GM18508 (cell line): ENCODE measurements around the gene ZNF541.

Experiments
- ATAC-seq: cut with Tn5 transposase; IDR thresholded peaks from one replicate; pipeline ENCODE4 v1.9.1; 2021; ENCODE audit warnings: moderate number of reproducible peaks; ENCODE audit not compliant: insufficient read depth, unreplicated experiment

The ZNF541 gene, protein sequence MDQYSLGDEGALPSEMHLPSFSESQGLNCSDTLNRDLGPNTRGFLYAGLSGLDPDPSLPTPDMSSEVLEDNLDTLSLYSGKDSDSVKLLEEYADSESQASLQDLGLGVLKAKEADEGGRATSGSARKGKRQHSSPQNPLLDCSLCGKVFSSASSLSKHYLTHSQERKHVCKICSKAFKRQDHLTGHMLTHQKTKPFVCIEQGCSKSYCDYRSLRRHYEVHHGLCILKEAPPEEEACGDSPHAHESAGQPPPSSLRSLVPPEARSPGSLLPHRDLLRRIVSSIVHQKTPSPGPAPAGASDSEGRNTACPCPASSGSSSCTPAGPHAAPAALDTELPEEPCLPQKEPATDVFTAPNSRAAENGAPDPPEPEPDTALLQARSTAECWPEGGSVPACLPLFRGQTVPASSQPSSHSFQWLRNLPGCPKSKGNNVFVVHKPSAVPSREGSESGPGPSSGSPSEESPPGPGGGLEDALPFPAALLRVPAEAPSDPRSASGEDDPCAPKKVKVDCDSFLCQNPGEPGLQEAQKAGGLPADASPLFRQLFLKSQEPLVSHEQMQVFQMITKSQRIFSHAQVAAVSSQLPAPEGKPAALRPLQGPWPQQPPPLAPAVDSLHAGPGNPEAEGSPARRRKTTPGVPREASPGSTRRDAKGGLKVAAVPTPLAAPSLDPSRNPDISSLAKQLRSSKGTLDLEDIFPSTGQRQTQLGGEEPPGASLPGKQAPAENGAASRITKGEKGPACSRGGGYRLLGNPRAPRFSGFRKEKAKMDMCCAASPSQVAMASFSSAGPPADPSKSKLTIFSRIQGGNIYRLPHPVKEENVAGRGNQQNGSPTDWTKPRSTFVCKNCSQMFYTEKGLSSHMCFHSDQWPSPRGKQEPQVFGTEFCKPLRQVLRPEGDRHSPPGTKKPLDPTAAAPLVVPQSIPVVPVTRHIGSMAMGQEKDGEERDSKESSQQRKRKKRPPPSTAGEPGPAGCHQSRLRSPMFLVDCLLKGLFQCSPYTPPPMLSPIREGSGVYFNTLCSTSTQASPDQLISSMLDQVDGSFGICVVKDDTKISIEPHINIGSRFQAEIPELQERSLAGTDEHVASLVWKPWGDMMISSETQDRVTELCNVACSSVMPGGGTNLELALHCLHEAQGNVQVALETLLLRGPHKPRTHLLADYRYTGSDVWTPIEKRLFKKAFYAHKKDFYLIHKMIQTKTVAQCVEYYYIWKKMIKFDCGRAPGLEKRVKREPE (N-terminal part only)

DNA sequence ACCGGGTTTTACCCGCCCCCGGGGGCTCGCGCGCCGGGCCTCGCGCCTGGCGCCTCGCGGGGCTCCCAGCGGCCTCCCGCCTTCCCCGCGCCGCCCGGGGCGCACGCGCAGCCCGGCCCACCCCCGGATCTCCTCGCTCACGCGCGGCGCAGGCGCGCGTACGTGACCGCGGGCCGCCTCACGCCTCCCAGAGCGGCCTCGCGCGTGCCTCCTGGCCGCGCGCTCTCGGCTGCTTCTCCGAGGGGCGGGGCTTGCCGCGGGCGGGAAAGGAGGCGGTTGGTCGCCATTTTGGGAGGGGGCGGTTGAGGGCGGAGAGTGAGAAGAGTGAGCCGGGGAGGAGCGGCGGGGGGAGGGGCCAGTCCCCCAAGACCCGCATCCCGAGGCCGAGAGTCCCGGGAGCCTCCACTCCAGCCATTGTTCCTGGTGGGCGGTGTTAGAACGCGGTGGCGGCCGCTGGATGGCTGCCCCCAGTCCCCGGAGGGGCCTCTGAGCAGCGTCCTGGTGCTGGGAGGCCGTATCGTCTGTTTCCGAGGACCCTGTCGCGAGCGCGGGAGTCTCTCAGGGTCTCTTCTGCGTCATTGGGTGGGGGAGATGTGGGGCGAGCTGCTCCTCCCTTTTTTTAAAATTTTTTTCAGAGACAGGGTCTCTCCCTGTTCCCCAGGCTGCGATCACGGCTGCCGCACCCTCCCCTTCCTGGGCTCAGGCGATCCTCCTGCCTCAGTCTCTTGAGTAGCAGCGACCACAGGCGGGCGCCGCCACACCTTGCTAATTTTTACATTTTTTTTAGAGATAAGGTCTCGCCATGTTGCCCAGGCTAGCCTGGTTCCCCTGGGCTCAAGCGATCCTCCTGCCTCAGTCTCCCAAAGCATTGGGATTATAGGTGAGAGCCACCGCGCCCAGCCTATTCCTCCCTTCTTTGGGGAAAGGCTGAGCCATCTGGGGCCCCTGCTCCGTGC lies at the start of gene ZNF541:
Gene ZNF541, minus strand, starts transcription at position 78 of the 956 bp plus-strand sequence. CDS start 17,292 bp downstream, outside the sequence.
- ATAC-seq: no peak

DNA sequence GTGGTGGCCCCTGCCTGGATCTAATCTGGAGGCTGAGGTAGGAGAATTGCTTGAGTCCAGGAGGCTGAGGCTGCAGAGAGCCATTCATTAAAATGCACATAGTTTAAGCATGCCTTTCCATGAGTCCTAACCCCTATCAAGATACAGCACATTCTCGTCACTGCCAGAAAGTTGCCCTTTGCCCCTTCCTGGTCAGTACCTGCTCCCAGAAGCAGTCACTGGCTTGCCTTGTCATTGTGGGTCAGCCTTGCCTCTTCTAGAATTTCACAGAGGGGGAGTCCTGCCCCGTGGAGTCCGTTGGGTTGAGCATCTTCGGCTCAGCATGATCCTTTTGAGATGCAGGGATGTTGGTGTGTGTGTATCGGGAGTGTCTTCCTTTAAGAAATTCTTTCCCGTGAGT lies 46.8 kb upstream of the ZNF541 start:
- ATAC-seq: no peak

DNA sequence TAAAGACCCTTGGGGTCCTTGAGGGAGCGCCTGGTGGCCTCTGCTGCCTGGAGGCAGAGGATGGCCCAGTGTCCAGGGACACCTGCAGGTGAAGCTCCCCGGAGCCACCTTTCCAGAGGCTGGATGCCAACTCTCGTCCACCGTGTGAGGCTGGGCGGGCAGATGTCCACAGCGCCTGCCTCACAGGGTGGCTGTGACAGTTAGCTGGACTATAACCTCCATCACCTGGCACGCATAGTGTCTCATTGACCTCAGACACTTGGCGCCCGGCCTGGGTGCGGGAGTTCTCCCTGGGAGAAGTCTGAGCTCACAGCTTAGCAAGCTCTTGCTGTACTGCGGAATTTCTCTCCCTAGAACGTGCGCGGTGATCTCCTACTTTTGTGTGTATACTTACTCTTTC lies 45.8 kb upstream of the ZNF541 start:
- no peak for ATAC-seq

DNA sequence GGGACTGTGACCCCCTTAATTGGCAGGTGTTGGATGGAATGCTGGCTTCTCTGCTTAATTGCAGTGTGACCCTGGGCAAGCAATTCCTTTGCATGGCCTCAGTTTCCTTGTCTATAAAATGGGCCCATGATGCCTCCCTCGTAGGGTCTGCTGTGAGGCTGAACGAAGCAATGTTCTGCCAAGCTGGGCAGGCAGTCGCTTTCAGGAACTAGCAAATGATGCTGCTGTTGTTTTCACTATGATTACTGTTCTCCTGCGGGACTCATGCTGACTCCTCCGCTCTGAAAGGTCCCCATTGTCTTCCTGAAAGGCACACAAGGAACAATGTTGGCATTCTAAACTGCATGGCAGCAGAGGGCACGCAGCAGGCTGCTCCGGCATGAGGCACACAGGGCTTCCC lies 42.8 kb upstream of the ZNF541 start:
- ATAC-seq: no peak

DNA sequence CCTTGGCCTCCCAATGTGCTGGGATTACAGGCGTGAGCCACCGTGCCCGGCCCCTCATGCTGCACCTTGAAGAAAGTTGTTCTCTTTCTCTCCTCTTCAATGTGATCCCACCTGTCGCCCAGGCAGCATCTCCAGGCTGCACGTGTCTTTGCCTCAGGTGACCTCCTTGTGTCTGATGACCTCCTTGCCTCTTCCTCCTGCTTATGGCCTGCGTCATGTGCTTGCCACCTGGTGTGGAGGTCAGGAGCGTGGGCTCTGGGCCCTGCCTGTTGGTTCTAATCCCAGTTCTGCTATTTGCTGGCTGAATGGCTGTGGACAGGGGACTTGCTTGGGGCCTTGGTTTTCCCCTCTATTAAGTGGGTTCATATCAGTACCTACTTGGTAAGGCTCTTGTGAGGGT lies 42.3 kb upstream of the ZNF541 start:
- no peak for ATAC-seq

DNA sequence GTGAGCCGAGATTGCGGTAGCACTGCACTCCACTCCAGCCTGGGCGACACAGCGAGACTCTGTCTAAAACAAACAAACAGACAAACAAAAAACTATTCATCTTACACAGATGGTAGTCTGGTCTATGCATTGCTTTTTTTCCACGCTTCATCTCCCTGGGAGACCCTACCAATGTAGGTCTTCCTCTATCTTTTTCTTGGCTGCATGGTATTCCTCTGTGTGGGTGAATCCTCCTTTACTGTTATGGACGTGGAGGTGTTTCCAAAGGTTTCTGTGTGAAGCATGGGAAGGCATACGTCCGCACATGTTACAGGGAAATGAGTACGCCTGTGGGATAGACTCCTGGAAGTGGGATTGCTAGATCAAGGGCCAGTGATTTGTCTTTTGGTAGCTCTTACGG lies 41.6 kb upstream of the ZNF541 start:
- no peak for ATAC-seq

DNA sequence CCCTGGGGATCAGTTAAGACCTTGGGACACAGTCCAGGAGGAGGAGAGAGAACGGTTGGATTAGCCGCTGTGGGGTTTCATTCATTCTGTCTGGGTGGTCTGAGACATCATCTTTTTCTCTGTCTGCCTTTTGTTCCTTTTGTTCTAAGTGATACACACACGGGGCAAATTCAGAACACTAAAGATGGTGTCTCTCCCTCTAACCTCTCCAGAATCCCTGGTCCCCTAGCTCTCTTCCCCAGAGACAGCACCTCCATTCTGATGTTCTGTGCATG lies 41.0 kb upstream of the ZNF541 start:
- no peak for ATAC-seq

DNA sequence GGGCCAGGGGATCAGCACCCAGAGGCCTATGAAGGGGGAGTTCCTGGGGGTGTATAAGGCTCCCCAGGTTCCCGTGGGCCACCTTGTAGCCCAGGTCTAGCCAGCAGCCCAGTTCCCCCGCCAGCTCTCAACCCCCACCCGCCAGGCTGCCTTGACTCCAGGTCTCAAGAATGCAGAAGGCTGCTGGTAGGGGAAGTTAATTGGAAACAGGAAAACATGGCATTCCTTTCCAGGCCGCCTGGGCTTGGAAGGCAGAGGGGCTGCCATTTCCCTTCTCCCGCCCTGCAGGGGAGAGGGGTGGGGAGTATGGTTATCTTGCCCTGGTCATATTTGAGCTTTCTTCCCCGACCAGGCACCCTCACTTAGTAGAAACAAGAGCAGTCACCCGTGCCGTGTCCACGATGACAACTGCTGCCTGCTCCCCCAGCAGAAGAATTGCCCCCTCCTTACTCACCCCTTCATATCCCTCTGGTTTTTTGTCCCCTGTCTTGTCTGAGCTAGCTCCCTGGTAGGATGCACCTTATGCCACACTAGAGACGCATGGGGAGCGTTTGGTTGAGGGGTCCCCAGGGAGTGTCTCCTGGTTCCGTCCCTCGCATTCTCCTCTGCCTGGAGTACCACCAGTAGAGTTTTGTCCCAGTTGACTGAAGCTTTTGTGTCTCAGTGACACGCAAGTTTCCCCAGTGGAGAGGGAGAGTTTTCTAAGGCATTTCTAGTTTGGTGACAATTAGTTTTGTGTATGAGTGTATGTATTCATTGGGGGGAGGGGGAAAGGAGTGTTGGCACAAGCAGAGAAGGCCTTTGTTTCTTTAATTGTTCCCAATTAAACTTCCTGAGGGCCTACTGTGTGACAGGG lies 40.4 kb upstream of the ZNF541 start:
- ATAC-seq: no peak

DNA sequence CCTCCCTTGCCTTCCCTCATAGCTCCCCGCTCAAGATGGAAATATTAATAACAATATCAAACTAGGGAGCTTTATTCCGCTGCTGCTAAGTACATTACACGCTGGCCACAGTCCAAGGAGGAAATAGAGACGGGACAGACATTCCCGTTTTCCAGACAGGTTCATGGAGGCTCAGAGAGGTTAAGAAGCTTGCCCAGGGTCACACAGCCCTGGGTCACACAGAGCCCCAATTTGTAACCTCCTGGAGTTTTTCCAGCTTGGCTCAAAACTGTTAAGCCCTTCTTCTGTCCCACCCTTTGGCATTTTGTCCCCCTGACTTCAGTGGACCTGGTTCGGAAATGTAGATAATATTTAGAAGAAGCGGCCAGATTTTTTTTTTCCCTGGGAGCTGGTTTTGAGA lies 38.0 kb upstream of the ZNF541 start:
- no peak for ATAC-seq

DNA sequence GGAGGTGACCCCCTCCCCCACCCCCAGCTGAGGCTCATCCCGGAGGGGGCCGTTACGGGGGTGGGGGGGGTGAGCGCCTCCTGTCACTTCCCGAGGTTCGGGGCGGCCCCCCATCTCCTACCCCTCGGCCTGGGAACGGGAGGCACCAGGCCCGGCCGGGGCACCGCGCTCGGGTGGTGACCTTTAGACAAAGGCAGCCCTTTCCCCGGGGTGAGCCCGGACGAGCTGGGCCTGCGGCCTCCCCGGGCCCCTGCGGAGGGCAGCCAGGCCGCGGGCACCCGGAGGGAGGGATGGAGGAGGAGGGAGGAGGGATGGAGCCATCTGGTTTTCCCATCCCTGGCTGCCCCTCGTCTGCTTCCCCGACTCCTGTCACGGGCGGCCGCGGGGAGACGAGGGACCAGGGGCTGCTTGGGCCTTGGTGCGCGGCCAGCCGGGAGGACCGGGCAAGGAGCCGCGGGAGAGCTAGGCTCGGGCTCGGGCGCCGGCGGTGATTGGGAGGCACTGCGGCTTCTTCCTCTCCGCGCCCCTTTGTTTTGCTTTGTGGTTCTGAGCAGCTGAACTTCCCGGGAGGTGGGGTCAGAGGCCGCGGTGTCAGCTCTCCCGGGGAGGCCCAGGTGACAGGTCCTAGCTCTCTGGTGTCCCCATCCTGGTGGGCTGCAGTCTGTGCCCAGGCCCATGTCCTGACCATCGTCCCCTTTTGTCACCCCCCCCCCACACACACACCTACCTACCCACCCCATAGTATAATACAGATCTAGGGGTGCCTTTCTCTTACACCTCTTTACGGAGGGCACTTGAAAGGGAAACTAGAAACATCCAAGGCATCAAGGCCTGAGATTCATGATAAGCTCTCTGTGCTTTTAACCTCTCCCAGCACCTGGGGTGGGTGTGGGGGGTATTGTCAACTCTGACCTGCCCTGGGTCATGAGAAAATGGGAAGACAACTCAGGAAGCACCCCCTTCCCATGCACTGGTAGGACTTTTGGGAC lies 37.3 kb upstream of the ZNF541 start:
- ATAC-seq: no peak

DNA sequence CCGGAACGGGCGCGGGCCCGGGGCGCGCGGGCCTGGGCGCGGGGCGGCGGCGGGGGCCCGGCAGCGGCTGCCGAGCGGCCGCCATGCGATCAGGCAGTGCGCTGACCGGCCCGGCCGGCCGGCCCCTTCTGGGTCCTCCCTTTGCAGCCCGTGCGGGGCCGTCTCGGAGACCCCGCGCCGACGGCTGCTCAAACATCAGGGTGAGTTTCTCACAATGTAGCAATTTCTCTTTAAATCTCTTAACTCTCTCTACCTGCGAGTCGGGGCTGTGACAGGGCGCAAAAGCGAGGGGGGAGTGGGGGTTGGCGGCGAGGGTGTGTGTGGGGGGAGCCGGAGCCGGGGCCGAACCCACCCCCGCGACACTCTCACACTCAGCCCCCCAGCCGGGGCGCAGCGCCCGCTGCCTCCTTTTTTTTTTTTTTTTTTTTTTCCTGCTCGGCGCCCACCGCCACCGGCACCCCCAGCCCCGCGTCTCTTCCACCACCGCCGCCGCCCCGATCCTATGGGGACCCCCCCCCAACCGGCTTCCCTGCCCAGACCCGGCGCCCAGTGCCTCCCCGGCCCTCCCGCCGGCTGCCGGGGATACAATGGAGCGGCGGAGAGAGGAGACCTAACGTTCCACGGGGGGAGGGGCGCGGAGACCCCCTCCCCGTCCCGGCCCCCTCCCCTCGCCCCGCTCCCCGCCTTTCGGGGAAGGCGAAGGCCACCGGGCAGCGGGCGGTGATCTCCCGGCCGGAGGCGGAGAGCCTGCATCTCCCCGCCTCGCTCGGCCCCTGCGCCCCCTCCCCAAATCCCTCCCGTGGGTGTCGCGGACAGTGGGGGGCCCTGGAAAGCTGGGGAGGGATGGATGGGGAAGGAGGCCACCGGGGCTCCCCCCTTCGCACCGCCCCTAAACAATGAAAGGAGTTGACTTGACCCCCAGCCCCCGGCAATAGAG lies 36.3 kb upstream of the ZNF541 start, which contains the start of gene BICRA:
Gene BICRA, plus strand, starts transcription at position 166 of the 937 bp plus-strand sequence. CDS start 64,441 bp downstream, outside the sequence.
- no peak for ATAC-seq

DNA sequence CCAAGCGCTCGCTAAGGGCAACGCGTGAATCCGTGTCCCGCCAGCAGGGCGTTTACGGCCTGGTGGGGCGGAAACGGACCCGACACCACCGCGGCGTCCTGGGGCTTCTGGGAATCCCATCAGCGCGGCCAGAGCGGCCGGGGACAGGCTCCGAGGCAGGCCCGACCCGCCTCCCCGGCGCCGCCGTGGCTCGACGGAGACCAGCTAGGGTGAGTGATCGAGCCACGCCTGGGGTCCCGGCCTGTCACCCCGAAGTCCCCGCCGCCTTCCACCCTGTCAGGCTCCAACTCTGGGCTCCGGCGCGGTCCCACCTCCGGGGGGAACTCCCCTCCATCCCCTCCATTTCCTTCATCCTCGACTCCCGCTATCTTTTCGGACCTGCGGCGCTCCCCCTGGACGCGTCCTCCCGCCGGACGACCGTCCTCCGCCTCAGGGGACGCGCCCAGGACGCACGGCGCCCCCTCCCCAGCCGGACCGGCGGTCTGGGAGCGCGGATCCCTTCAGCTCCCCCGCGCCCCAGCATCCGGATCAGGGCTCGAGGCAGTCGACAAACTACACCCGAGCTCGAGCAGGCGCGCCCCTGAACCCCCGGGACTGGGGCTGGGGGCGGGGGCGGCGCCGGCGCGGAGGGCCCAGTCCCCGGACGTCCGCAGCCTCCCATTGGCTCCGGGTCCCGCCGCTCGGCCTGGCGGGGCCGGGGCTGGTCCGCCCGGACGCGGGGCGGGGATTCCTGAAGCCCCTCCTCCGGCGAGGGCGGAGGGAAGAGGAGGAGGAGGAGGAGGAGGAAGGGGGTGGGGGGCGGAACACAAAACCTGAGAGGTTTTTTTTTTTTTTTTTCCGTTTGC lies 35.3 kb upstream of the ZNF541 start:
- no peak for ATAC-seq

DNA sequence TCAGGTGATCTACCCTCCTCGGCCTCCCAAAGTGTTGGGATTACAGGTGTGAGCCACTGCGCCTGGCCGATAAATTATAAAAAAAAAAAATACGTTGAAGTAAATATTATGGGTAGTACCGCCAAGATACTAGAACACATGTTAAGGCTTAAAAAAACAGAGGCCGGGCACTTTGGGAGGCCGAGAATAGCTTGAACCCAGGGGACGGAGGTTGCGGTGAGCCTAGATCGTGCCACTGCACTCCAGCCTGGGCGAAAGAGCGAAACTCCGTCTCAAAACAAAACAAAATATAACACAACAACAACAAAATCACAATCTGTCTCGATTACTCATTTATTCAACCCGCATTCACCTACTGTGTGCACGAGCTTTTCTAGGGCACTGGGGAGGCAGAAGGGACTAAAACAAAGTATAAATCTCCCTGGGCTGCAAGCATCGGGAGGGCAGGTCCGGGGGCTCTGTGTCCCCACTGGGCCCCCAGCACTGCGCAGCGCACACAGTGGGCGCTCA lies 34.7 kb upstream of the ZNF541 start:
- ATAC-seq: no peak

DNA sequence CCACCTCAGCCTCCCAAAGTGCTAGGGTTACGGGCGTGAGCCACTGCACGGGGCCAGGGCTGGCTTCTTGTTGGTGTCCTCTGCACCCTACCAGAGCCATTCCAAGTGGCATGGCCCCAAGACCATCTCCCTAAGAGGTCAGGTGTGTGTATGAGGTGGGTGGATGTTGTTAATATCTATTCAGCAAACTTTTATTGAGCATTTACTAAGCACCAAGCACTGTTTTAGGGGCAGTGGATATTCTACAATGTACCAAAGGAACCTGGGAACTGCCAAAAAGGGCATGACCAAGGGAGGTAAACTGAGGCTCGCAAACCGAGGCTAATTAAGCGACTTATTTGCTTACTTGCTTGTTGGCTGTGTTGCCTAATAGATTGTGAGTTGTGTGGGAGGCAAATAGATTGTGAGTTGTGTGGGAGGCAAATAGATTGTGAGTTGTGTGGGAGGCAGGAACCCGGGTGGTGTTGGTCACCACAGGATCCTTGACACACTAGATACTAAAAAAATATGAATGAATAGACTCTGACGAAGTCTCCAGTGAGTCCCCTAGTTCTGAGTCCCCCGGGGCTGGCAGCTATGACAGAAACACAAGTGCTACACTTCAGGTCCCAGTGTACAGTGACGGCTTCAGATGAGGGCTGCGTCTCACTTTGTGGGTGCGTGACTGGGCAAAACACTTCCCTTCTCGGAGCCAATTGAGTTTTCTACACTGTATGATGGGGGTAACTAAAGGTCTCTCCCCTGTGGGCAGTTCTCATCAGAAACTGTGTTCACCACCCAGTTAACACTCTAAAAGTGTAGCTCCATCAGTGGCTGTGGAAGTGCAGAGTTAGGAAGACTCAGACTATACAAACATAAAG lies 31.0 kb upstream of the ZNF541 start:
- no peak for ATAC-seq
